Stimulated activated naive CD8-positive, alpha-beta T cell treated with anti-CD3 and anti-CD28 coated beads, Interleukin-15, amount 100 ng/mL, for 72 hours (primary cell): ENCODE measurements around the gene RTKN2.

Experiments used
- ATAC-seq: fragments of 150-1000 bp; cut with Tn5 transposase; 2 replicates; pipeline ENCODE4 v1.10.0; 2021; ENCODE audit warnings: mild to moderate bottlenecking, moderate library complexity
- DNase-seq, 2 donors: peaks; one replicate each; pipeline ENCODE4 v3.0.0; 2021 to 2022
- H3K27ac Mint-ChIP-seq, 2 donors: one replicate each; pipeline ENCODE4 v1.8.0; 2022; ENCODE audit warnings: mild to moderate bottlenecking in 2 of 2, mixed read lengths in 2 of 2, moderate library complexity in 2 of 2
- H3K27me3 Mint-ChIP-seq: one replicate; pipeline ENCODE4 v1.8.0; 2022; ENCODE audit warnings: mixed read lengths
- H3K4me1 Mint-ChIP-seq: one replicate; pipeline ENCODE4 v1.8.0; 2022; ENCODE audit warnings: mild to moderate bottlenecking, mixed read lengths
- H3K4me3 Mint-ChIP-seq, 2 donors: one replicate each; pipeline ENCODE4 v1.8.0; 2022; ENCODE audit warnings: mild to moderate bottlenecking in 2 of 2, mixed read lengths in 2 of 2, moderate library complexity in 1 of 2
- H3K9me3 Mint-ChIP-seq, 2 donors: one replicate each; pipeline ENCODE4 v1.8.0; 2022; ENCODE audit warnings: mixed read lengths in 2 of 2

Gene RTKN2

GRCh38 chr10:62214364-62214874 is 54.2 kb downstream of the RTKN2 start:
- Mint-ChIP-seq H3K9me3 (no peaks in the 10 kb centered on the region), H3K4me1 (no peaks in the 10 kb centered on the region), H3K27me3 (no peaks in the 10 kb centered on the region), H3K27ac (no peak overlapping the region), H3K4me3 (no peak overlapping the region)
- DNase-seq (no peak), ATAC-seq (no peak)

- H3K27ac Mint-ChIP-seq, result no peak overlapping the region
- no peaks in the 10 kb centered on the region for H3K27me3 Mint-ChIP-seq
- DNase-seq (no peak), ATAC-seq (peak; percentile 53)
- peaks cover 0 to 7% of the 10 kb centered on the region in 2 donors for H3K9me3 Mint-ChIP-seq
- peaks cover 6% of the 10 kb centered on the region for H3K4me1 Mint-ChIP-seq
- no peak overlapping the region for H3K4me3 Mint-ChIP-seq
Observed at GRCh38 chr10:62205750-62206399, 62.8 kb downstream of the RTKN2 start.

DNA sequence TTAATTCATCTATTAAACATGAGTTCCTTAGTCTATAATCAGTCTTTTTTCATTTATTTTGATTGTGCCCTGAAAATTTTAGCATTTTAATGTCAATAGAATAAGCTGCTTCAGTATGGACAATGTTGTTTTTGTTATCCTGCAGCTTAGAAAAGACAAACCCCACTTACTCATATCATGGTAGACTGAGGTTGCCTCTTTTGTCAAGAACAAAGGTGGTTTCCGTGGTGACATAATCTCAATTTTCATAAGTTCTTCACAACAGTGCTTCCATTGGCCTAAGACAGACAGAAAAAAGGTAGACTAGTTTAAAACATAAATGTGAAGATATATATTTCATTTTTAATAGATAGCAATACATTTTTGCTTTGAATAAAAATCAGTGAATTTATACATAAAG is 69.1 kb downstream of the RTKN2 start:
- Mint-ChIP-seq H3K4me1 (peaks cover 31% of the 10 kb centered on the region), H3K27me3 (no peaks in the 10 kb centered on the region), H3K4me3 (peak overlapping the region in 1 of 2 donors; percentile 61), H3K27ac (peak overlapping the region; percentile 12 to 90), H3K9me3 (peaks cover 0 to 7% of the 10 kb centered on the region in 2 donors)
- DNase-seq (no peak), ATAC-seq (peak; percentile 100)

DNA sequence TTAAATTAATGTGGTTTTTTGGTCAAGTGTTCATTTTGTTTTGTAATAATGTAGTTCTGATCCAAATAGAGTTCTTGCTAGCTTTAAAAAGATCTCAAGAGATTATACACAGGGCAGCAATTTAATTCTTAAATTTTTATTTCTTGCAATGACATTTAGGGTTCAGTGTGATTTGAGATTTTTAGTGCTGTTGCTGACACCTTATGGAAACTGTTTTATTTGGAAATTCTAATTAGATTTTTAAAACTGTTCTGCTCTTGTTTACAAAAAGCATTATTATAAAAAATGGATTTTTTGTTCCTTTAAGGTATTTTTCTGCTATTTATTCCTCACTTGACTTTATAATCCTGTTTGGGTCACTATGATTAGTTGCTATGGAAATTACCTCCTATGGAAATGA is 72.1 kb downstream of the RTKN2 start:
- no peak for DNase-seq
- H3K27ac Mint-ChIP-seq, result peak overlapping the region in 1 of 2 donors; percentile 17
- ATAC-seq, result no peak
- H3K9me3 Mint-ChIP-seq, result no peaks in the 10 kb centered on the region
- H3K4me1 Mint-ChIP-seq, result peaks cover 30% of the 10 kb centered on the region
- peak overlapping the region in 1 of 2 donors; percentile 3 for H3K4me3 Mint-ChIP-seq
- H3K27me3 Mint-ChIP-seq, result no peaks in the 10 kb centered on the region

DNA sequence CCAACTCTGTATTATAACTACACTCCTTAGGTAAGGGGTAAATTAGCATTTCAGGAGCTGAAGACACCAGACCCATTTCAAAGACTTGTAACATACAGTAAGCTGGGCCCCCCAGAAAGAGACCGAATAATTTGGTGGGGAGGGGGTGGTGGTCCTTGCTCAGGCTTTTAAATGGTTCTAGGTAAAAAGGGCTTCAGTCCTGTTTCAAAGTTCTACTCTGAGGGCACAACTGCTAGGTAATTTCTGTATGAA is 73.0 kb downstream of the RTKN2 start:
- H3K4me1 Mint-ChIP-seq, result peaks cover 30% of the 10 kb centered on the region
- no peak overlapping the region for H3K4me3 Mint-ChIP-seq
- ATAC-seq, result no peak

GRCh38 chr10:62194924-62195674 is 73.5 kb downstream of the RTKN2 start:
- no peak for DNase-seq
- peak overlapping the region in 1 of 2 donors; percentile 47 for H3K4me3 Mint-ChIP-seq
- no peaks in the 10 kb centered on the region for H3K9me3 Mint-ChIP-seq
- peaks cover 29% of the 10 kb centered on the region for H3K4me1 Mint-ChIP-seq
- H3K27me3 Mint-ChIP-seq, result no peaks in the 10 kb centered on the region
- peak overlapping the region; percentile 7 to 91 for H3K27ac Mint-ChIP-seq
- ATAC-seq, result no peak

More for the DNA sequence above, 73.0 kb downstream of the RTKN2 start:
- DNase-seq, result no peak
- Mint-ChIP-seq H3K27me3 (no peaks in the 10 kb centered on the region), H3K9me3 (no peaks in the 10 kb centered on the region), H3K27ac (peak overlapping the region in 1 of 2 donors; percentile 91)

GRCh38 chr10:62193479-62193878 is 75.2 kb downstream of the RTKN2 start:
- Mint-ChIP-seq H3K9me3 (peaks cover 0 to 1% of the 10 kb centered on the region in 2 donors), H3K27ac (no peak overlapping the region), H3K27me3 (no peaks in the 10 kb centered on the region), H3K4me3 (no peak overlapping the region), H3K4me1 (peaks cover 32% of the 10 kb centered on the region)
- ATAC-seq (no peak), DNase-seq (no peak)

DNA sequence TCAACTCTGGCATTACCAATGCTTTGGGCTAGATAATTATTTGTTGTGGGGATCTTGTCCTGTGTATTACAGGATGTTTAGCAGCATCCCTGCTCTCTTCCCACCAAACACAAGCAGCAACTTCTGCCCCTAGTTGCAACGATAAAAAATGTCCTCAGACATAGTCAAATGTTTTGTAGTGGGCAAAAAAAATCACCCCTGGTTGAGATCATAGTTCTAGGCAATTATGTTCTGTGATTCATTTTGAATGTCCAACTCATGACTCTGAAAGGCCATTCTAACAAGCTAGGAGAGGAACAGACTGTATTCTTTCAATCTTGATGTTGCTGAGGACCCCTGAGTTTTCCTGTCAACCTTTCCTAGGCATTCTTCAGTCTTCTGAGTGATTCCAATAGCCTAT is 79.5 kb downstream of the RTKN2 start:
- Mint-ChIP-seq H3K4me3 (no peak overlapping the region), H3K4me1 (peaks cover 59% of the 10 kb centered on the region), H3K9me3 (peaks cover 0 to 5% of the 10 kb centered on the region in 2 donors), H3K27ac (no peak overlapping the region), H3K27me3 (no peaks in the 10 kb centered on the region)
- DNase-seq, result no peak
- no peak for ATAC-seq

DNA sequence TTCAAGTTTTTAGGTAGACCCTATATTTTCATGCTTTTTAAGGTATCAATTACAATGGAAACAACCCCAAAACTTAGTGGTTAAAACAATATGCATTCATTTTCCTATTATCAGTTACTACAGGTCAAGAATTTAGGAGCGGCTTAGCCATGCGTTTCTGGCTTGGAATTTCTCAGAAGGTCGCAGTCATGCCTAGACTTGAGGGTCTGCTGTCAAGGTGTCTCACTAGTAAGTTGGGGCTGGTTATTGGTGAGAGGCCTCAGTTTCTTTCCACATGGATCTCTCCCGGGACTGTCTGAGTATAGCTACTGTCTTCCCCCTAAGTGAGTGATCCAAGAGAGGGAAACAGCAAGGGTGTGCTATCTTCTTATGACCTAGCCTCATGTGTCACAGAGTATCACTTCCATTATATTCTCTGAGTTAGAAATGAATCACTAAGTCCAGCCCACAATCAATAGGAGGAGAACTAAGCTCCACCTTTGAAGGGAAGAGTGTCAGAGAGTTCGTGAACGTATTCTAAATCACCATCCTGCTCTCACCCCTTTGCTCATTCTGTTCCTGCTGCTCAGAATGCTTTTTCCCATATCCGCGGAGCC is 80.5 kb downstream of the RTKN2 start:
- Mint-ChIP-seq H3K27ac (peak overlapping the region; percentile 78 to 94), H3K9me3 (peaks cover 0 to 5% of the 10 kb centered on the region in 2 donors), H3K27me3 (no peaks in the 10 kb centered on the region), H3K4me1 (peaks cover 70% of the 10 kb centered on the region), H3K4me3 (no peak overlapping the region)
- DNase-seq, result peak in 1 of 2 donors; percentile 17
- peak; percentile 78 for ATAC-seq

GRCh38 chr10:62186999-62187675 is 81.5 kb downstream of the RTKN2 start:
- Mint-ChIP-seq H3K9me3 (peaks cover 0 to 5% of the 10 kb centered on the region in 2 donors), H3K4me3 (peak overlapping the region in 1 of 2 donors; percentile 27), H3K27ac (peak overlapping the region; percentile 94 to 97), H3K4me1 (peaks cover 74% of the 10 kb centered on the region), H3K27me3 (no peaks in the 10 kb centered on the region)
- no peak for DNase-seq
- no peak for ATAC-seq

DNA sequence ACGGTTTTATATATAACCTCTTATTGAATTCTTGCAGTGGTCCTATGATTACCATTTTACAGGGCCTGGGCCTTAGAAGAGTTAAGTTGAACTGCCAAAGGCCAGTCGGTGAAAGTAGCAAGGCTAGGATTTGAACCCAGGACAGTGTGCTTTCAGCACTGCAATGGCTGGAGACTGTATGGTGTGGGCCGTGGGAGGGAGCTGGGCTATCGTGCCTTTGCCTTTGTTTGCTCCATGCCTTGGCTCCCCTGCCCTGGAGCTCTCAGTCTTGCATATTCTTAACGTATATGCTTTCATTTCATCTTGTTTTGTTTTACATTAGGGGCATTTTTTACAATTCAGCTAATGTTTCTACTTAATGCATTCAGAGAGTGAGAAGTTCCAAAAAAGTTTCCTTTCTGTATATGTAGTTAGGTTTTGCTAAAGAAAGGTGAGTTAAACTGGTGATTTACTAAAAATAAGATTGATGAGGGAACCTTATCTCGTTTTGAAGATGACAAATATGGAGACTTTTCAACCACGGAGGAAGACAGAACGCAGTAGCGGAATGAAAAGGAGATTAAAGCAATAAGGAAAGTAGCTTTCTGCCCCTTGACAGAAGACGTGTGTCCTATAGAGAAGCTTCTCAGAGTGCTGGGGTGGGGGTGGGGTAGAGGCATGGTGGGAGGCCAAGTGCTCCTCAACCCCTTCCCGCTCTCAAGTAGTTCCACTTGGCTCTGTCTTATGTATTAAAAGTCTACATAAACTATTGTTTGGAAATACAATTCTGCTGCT is 82.5 kb downstream of the RTKN2 start:
- Mint-ChIP-seq H3K27ac (peak overlapping the region; percentile 97 to 99), H3K9me3 (peaks cover 8 to 14% of the 10 kb centered on the region in 2 donors), H3K4me3 (peak overlapping the region; percentile 56 to 68), H3K4me1 (peaks cover 84% of the 10 kb centered on the region), H3K27me3 (no peaks in the 10 kb centered on the region)
- ATAC-seq (peak; percentile 20), DNase-seq (peak in 1 of 2 donors; percentile 33)

GRCh38 chr10:62183857-62184795 is 84.5 kb downstream of the RTKN2 start:
- Mint-ChIP-seq H3K27me3 (no peaks in the 10 kb centered on the region), H3K4me1 (peaks cover 89% of the 10 kb centered on the region), H3K9me3 (peaks cover 18 to 22% of the 10 kb centered on the region in 2 donors), H3K27ac (peak overlapping the region; percentile 93 to 99), H3K4me3 (peak overlapping the region; percentile 1 to 32)
- peak in 1 of 2 donors; percentile 23 for DNase-seq
- ATAC-seq, result peak; percentile 36

- peaks cover 25% of the 10 kb centered on the region in 2 donors for H3K9me3 Mint-ChIP-seq
- no peaks in the 10 kb centered on the region for H3K27me3 Mint-ChIP-seq
- peaks cover 90% of the 10 kb centered on the region for H3K4me1 Mint-ChIP-seq
- H3K4me3 Mint-ChIP-seq, result peak overlapping the region in 1 of 2 donors; percentile 49
- ATAC-seq (peak; percentile 80), DNase-seq (peak; percentile 48 to 55)
- H3K27ac Mint-ChIP-seq, result peak overlapping the region; percentile 93 to 99
Observed at GRCh38 chr10:62183442-62183841, 85.2 kb downstream of the RTKN2 start.

GRCh38 chr10:62182595-62182994 is 86.0 kb downstream of the RTKN2 start:
- ATAC-seq (no peak), DNase-seq (no peak)
- Mint-ChIP-seq H3K27ac (peak overlapping the region; percentile 90 to 95), H3K4me3 (peak overlapping the region; percentile 54 to 60), H3K4me1 (peaks cover 88% of the 10 kb centered on the region), H3K9me3 (peaks cover 26 to 32% of the 10 kb centered on the region in 2 donors), H3K27me3 (no peaks in the 10 kb centered on the region)
